ENCODE results near the gene PROK1.

GRCh38 chr1:110475362-110476027 lies 24.5 kb downstream of the PROK1 start:
- TF ChIP-seq CTCF (IDR thresholded peaks at IDR 0.05) (no peak), POLR2A (IDR thresholded peaks at IDR 0.05) (no peak)
